Peyer's patch (tissue), 4 donors: ENCODE results near the gene POMZP3. TPM values are rescaled to one million over a fixed set of nuclear protein-coding genes. Genes with fewer than 3 reads are reported as not detected.

Source experiments
- total RNA-seq, 4 donors: library from RNA; depleted of rRNA; stranded (reverse); fragments of >200 nt; gene quantifications; one replicate each; pipeline ENCODE4 v1.1.0, GENCODE V29; 2016

Gene POMZP3
- total RNA-seq, 4 donors from 2014 or later, result 6.3 to 14.0 (median 9.8) TPM

Other genes with a start within 250 kb of the POMZP3 start
- 1 to 10 TPM in 1 of 4 donors, not detected in 3; 2.8 TPM for gene SSC4D, start 217.6 kb downstream of the POMZP3 start, total RNA-seq
- 1 to 10 TPM in 3 of 4 donors, not detected in 1; 2.8 to 4.3 (median 3.3) TPM for gene ZP3, start 202.3 kb downstream of the POMZP3 start, total RNA-seq
- gene DTX2, start 165.6 kb downstream of the POMZP3 start, total RNA-seq, result 10 to 100 TPM; 32.2 to 72.8 (median 59.2) TPM
- 1 to 10 TPM in 3 of 4 donors, not detected in 1; 1.4 to 5.2 (median 3.3) TPM for gene UPK3B, start 116.7 kb downstream of the POMZP3 start, total RNA-seq
- gene SPDYE16, start 84.0 kb downstream of the POMZP3 start, total RNA-seq, result 1 to 10 TPM in 1 of 4 donors, not detected in 3; 1.7 TPM